Calu3 (cell line): ENCODE measurements around the gene HNRNPUL1. TPM values are rescaled to one million over a fixed set of nuclear protein-coding genes. Genes with fewer than 3 reads are reported as not detected.
"Not testable (repeated sequence)": the region's sequence is repeated elsewhere in the genome, so short reads cannot be mapped to it uniquely, and the experiment has no call there.

Experiments
- BruUV-seq: library from RNA; stranded (reverse); fragments of 400-500 nt; replicated peaks from 2 replicates; lab custom pipeline; 2021; lab: Mats Ljungman, UMichigan
- CTCF ChIA-PET: fragments of 300-600 bp; sonication (Branson Sonifier 250); formaldehyde crosslinking; loops from one replicate; lab custom pipeline; 2022; ENCODE audit warnings: antibody characterized with exemption; lab: Charles Lee
- DNase-seq: peaks from one replicate; pipeline ENCODE4 v3.0.0; 2022
- H3K27ac Mint-ChIP-seq: one replicate; pipeline ENCODE4 v1.8.0; 2022; ENCODE audit warnings: mixed read lengths; ENCODE audit not compliant: unreplicated experiment
- H3K27me3 Mint-ChIP-seq: one replicate; pipeline ENCODE4 v1.8.0; 2022; ENCODE audit warnings: mixed read lengths; ENCODE audit not compliant: unreplicated experiment
- H3K36me3 Mint-ChIP-seq: one replicate; pipeline ENCODE4 v1.8.0; 2022; ENCODE audit warnings: mild to moderate bottlenecking, moderate library complexity, mixed read lengths; ENCODE audit not compliant: insufficient read depth, unreplicated experiment
- H3K4me1 Mint-ChIP-seq: one replicate; pipeline ENCODE4 v1.8.0; 2022; ENCODE audit warnings: mild to moderate bottlenecking, low read depth, mixed read lengths; ENCODE audit not compliant: unreplicated experiment
- H3K4me3 Mint-ChIP-seq: one replicate; pipeline ENCODE4 v1.8.0; 2022; ENCODE audit warnings: mild to moderate bottlenecking, low read depth, moderate library complexity, mixed read lengths; ENCODE audit not compliant: unreplicated experiment
- H3K9me3 Mint-ChIP-seq: one replicate; pipeline ENCODE4 v1.8.0; 2022; ENCODE audit warnings: low read depth, mixed read lengths; ENCODE audit not compliant: unreplicated experiment
- intact Hi-C: fragments of 100-400 bp; cut with micrococcal nuclease; formaldehyde crosslinking; loops from one replicate; pipeline ENCODE4 v1.10.0; 2022; ENCODE audit not compliant: unreplicated experiment
- total RNA-seq: library from RNA; stranded (reverse); gene quantifications from 2 replicates; pipeline ENCODE4 v1.2.3, GENCODE V29; 2022
- TF ChIP-seq, protein P1 (sequence below): fragments of 200-600 bp; IDR thresholded peaks from one replicate; pipeline ENCODE4 v1.8.0; 2022; ENCODE audit warnings: antibody characterized with exemption; ENCODE audit not compliant: unreplicated experiment

The HNRNPUL1 gene
- total RNA-seq, 1 experiment from 2014 or later: 370 TPM

DNA sequence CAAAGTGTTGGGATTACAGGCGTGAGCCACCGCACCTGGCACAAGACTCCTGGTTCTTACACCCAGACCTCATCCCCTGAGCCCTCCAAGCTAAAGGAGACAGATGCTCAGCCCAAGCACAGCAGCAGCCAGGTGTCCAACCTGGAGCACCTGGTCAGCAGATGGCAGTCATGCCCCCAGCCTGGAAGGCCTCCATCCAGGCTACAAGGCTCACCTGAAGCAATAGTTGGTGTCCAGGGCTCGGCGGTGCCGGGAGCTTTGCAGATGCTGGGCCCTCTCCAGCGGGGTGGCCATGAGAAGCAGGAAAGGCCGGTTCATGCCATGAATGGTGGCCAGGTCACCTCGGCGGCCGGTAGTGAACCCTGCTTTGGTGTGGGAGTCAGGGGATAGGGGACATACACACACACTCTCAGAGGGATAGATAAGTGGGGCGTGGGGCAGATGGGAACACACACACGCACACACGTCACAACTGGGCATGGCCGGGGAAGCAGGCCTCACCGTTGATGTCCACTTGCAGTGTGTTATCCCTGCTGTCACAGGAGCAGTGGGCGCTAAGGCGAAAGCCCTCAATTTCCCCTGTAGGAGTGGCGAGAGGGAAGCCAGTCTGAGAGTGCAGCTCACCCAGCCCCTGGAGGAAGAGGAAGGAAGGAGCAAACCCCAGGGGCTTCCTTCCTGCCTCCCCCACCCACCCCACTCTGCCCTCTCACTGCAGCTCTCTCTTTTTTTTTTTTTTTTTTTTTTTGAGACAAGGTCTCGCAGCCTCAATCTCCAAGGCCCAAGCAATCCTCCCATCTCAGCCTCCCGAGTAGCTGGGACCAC, 77.7 kb downstream of the HNRNPUL1 start:
- Mint-ChIP-seq H3K27me3 (no peaks in the 10 kb centered on the region), H3K27ac (no peak overlapping the region), H3K4me3 (no peak overlapping the region), H3K36me3 (peaks cover 7% of the 10 kb centered on the region), H3K9me3 (no peaks in the 10 kb centered on the region), H3K4me1 (no peaks in the 10 kb centered on the region)
- DNase-seq: peak; percentile 69
- TF ChIP-seq, protein P1, sequence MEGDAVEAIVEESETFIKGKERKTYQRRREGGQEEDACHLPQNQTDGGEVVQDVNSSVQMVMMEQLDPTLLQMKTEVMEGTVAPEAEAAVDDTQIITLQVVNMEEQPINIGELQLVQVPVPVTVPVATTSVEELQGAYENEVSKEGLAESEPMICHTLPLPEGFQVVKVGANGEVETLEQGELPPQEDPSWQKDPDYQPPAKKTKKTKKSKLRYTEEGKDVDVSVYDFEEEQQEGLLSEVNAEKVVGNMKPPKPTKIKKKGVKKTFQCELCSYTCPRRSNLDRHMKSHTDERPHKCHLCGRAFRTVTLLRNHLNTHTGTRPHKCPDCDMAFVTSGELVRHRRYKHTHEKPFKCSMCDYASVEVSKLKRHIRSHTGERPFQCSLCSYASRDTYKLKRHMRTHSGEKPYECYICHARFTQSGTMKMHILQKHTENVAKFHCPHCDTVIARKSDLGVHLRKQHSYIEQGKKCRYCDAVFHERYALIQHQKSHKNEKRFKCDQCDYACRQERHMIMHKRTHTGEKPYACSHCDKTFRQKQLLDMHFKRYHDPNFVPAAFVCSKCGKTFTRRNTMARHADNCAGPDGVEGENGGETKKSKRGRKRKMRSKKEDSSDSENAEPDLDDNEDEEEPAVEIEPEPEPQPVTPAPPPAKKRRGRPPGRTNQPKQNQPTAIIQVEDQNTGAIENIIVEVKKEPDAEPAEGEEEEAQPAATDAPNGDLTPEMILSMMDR: peak; percentile 30
- CTCF ChIA-PET: interaction anchor here (0.7 to 1.8 kb wide), 5 partner anchors 9 to 563 kb away, joined by 4 to 7 read pairs (median 6); partner anchors contain the start of genes DMAC2 and HNRNPUL1
- BruUV-seq: no TSS peak
- intact Hi-C loops: loop anchor here (10.0 kb wide), 1 partner anchor 233 kb away; the partner anchor contains the start of gene CEACAM21

DNA sequence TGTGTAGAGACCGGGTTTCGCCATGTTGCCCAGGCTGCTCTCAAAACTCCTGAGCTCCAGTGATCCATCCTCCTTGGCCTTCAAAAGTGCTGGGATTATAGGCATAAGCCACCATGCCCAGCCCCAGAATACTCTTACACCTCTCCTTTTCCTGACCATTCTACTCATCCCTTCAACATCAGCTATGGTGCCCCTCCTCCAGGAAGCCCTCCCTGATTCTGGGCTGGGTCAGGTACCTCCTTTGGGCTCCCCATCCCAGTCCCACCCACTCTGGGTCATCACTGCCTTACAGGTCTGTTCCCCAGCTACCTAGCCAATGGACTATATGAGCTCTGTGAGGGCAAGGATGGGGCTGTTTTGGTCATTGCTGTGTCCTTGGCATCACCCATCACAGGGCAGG, 80.0 kb downstream of the HNRNPUL1 start:
- Mint-ChIP-seq H3K27ac (no peak overlapping the region), H3K4me3 (no peak overlapping the region), H3K27me3 (no peaks in the 10 kb centered on the region), H3K4me1 (no peaks in the 10 kb centered on the region), H3K36me3 (peaks cover 7% of the 10 kb centered on the region), H3K9me3 (no peaks in the 10 kb centered on the region)
- DNase-seq: no peak
- CTCF ChIA-PET: no interaction called here
- BruUV-seq: no TSS peak
- intact Hi-C loops: loop anchor here (10.0 kb wide), 1 partner anchor 231 kb away; the partner anchor contains the start of gene CEACAM21
- TF ChIP-seq, protein P1: no peak

DNA sequence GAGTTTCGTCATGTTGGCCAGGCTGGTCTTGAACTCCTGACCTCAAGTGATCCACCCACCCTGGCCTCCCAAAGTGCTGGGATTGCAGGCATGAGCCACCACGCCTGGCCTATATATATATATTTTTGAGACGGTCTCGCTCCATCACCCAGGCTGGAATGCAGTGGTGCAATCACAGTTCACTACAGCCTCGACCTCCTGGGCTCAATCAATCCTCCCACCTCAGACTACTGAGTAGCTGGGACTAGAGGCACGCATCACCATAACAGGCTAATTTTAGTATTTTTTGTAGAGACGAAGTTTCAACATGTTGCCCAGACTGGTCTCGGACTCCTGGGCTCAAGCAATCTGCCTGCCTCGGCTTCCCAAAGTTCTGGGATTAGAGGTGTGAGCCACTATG, 82.7 kb downstream of the HNRNPUL1 start:
- peaks cover 17% of the 10 kb centered on the region for H3K36me3 Mint-ChIP-seq
- not testable (repeated sequence) for H3K27me3 Mint-ChIP-seq, H3K4me3 Mint-ChIP-seq, DNase-seq, H3K9me3 Mint-ChIP-seq, BruUV-seq, H3K27ac Mint-ChIP-seq
- CTCF ChIA-PET: interaction anchor here (0.6 kb wide), 2 partner anchors 31 to 49 kb away, joined by 3 to 4 read pairs; no protein-coding TSS in a partner anchor
- intact Hi-C loops: loop anchor here (10.0 kb wide), 1 partner anchor 228 kb away; the partner anchor contains the start of gene CEACAM21
- peaks cover 16% of the 10 kb centered on the region for H3K4me1 Mint-ChIP-seq

DNA sequence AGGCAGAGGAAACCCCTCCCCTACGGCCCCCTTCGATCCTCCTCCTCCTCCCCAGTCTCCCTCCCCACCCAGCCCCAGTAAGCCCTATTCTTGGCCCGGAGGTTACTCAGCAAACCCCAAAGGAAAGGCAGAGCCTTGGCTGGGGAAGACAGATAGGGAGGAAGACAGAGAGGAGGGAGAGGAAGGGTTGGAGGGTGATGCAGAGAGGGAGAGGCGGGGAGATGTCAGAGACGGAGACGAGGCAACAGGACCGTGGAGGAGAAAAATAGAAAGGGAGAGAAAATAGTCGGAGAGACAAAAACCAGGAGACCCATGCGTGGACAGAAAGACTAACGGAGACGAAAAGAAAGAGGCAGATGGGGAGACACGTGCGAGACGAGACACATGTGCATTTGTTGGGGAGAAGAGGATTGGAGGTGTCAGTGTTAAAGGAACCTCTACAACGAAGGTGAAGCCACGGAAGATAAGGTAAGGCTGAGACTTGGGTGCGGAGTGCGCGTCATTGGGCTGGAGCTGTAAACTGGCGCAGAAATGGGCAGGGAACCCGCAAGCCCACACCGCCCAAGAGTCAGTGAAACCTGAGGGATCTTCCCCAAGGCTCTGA, 86.7 kb downstream of the HNRNPUL1 start:
- Mint-ChIP-seq H3K4me1 (peaks cover 21% of the 10 kb centered on the region), H3K4me3 (peak overlapping the region; percentile 89), H3K9me3 (no peaks in the 10 kb centered on the region), H3K27me3 (no peaks in the 10 kb centered on the region), H3K27ac (peak overlapping the region; percentile 50), H3K36me3 (peaks cover 42% of the 10 kb centered on the region)
- DNase-seq: no peak
- TF ChIP-seq, protein P1: no peak
- no TSS peak for BruUV-seq
- CTCF ChIA-PET: interaction anchor here (0.5 to 3.4 kb wide), 6 partner anchors 9 to 217 kb away, joined by 4 to 23 read pairs (median 5); partner anchors contain the start of gene B9D2
- intact Hi-C loops: loop anchor here (10.0 kb wide), 1 partner anchor 84 kb away; the partner anchor contains the start of gene DMAC2
